Hepatocyte (in vitro differentiated cells): ENCODE results near the gene ARHGEF37.

Source experiments
- CTCF ChIP-seq: fragments of 200-600 bp; sonication (generic); IDR thresholded peaks from 2 replicates; pipeline ENCODE4 v1.5.1; 2016; ENCODE audit warnings: antibody characterized with exemption, mild to moderate bottlenecking; ENCODE audit not compliant: poor library complexity
- EZH2 ChIP-seq: fragments of 200-600 bp; sonication (generic); IDR thresholded peaks from 2 replicates; pipeline ENCODE4 v1.6.1; 2016; ENCODE audit warnings: antibody characterized with exemption, mild to moderate bottlenecking, borderline replicate concordance
- EZH2phosphoT487 ChIP-seq: fragments of 200-600 bp; sonication (generic); IDR thresholded peaks from one replicate; pipeline ENCODE4 v1.6.1; 2018; ENCODE audit warnings: antibody characterized with exemption, mild to moderate bottlenecking, low read depth, moderate library complexity; ENCODE audit not compliant: unreplicated experiment, severe bottlenecking

GRCh38 chr5:149672701-149673476 lies 91.6 kb downstream of the ARHGEF37 start:
- no peak for TF ChIP-seq CTCF
- TF ChIP-seq EZH2: no peak
- TF ChIP-seq EZH2phosphoT487: no peak
